GM21390 (cell line): Measurements from ENCODE around the gene RPL18A.
A peak's percentile ranks its signal among the peaks of the same experiment; 100 is the strongest.

Experiments
- ATAC-seq: cut with Tn5 transposase; IDR thresholded peaks from one replicate; pipeline ENCODE4 v1.9.1; 2021; ENCODE audit not compliant: unreplicated experiment

Gene RPL18A

DNA sequence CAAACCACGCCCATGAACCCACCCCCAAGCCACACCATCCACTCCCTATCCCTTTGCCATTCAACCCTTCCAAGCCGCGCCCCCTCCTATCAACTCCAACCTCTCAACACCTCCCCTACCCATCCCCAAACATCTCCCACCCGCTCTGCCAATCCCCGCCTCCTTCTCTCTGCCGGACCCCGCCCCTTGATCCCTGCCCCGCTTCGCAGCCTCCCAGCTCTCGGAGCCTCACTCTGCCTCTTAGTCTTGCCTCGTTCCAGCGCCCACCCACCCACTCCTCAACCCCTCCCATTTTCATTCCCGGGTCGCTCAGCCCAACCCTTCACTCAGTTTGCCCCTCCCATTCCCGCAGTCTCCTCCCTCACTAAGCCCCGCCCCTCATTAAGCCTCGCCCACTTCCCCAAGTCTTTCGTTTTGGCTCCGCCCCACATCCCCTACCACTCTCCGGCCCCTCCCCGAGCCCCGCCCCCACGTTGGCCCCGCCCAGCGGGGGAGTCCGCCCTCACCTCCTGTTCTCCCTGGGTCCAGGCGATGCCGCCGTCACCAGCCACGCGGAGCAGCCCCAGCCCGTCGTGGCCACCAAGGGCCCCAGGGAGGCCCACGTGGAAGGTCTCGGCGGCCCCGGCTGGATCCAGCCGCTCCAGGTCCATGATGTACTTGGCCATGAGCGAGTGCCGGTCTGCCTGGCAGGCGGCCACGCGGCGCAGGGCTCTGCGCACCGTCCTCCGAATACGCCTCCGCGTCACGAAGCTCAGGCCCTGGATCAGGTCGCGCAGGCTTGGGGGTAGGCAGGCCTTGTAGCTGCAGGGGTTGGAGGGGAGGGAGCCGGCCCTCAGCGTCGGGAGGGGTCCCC, 17.7 kb upstream of the RPL18A start:
- no peak for ATAC-seq

DNA sequence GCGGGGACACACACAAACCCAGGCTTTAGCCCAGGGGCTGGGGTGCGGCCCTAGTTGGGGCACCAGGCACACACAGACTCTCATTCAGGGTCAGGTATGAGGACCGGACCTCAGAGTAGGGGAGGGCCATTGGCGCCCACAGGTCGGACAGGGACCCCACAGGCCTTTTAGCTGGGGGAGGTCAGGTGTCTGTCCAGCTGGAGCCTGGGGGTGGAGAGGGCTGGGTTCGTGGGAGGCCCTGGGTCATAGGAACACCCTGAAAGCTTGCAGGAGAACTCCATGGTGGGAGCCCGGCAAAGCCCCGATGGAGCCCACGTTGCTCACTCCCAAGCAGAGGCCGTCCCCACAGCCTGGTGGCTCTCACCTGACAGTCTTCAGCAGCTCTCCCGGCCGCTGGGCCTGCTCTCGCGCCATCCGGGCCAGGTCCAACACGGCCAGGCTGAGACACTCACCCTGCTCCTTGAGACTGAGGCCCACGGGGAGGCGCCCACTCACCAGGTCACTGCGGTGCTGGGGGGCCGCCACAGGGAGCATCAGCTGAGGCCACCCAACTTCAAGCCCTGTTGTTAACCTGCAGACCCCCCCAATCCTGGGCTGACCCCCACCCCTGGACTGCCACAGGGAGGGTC, 16.9 kb upstream of the RPL18A start:
- no peak for ATAC-seq

- no peak for ATAC-seq
Observed at GRCh38 chr19:17843292-17843827, 16.4 kb upstream of the RPL18A start.

DNA sequence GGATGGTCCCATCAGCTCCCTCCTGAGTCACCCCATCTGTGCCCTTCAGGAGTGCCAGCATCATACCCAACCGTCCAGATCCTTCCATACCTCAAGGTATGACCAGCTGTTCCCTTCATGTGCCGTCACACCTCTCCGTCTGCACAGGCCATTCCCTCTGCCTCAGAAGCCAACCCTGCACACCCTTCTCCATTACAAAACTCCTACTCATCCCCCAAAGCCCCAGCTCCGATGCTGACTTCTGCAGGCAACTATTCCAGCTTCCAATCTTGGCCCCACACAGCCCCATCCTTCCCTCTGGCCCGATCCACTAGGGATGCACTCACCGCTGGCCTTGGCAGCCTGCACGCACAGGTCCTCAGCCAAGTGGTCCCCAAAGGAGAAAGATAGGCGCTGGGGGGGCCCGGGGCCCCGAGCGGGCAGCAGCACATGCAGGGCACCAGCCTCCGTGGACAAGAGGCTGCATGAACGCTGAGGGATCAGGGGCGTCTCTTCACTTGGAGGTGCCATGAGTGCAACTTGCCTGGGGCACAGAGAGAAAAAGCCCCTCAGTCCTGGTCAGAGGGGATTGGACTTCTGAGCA, 15.7 kb upstream of the RPL18A start:
- ATAC-seq: no peak

- no peak for ATAC-seq
Observed at GRCh38 chr19:17846146-17846545, 13.6 kb upstream of the RPL18A start.

DNA sequence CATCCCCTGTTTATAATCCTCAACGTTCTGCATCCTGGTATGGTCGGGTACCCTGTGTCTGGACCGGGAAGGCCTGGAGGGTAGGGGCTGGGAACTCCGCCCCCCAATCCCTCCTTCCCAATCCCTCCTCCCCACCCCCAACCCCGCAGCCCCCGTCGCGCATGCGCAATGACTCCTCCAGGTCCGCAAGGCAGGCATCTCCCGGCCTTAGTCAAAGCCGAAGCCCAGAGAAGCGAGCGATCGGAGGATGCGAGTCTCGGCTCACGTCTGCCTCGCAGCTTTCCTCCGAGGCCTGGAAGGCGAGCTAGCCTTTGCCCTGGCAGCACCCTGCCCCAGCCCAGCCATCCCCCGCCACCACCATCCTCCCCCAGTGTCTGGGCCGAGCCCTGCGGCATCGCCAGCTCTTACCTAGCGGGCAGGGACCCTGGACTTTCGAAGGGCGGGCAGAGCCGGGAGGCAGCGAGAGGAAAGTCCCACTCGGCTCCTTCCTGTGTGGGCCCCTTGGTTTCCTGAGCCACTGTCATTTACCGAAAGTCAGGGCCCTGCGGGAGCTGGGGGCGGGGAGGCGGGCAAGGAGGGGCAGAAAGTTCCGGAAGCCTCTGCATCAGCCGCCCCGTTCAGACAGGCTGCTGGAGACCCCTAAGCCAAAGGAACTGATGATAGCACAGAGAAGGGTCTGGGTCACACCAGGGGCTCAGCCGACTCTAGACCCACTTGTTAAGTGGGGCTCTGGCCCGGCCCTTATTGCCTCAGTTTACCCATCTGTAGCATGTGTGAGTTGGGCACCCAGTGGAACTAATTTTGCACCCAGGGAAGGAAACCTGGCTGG, 12.0 kb upstream of the RPL18A start, which contains the start of gene JAK3:
TSS of gene JAK3 (minus strand) at position 445 of the 829 bp plus-strand sequence. CDS start 3,565 bp downstream, outside the sequence.
- peak; percentile 53 for ATAC-seq

- no peak for ATAC-seq
Observed at GRCh38 chr19:17848595-17849292, 11.0 kb upstream of the RPL18A start.

GRCh38 chr19:17854061-17854460, 5.6 kb upstream of the RPL18A start:
- ATAC-seq: no peak

DNA sequence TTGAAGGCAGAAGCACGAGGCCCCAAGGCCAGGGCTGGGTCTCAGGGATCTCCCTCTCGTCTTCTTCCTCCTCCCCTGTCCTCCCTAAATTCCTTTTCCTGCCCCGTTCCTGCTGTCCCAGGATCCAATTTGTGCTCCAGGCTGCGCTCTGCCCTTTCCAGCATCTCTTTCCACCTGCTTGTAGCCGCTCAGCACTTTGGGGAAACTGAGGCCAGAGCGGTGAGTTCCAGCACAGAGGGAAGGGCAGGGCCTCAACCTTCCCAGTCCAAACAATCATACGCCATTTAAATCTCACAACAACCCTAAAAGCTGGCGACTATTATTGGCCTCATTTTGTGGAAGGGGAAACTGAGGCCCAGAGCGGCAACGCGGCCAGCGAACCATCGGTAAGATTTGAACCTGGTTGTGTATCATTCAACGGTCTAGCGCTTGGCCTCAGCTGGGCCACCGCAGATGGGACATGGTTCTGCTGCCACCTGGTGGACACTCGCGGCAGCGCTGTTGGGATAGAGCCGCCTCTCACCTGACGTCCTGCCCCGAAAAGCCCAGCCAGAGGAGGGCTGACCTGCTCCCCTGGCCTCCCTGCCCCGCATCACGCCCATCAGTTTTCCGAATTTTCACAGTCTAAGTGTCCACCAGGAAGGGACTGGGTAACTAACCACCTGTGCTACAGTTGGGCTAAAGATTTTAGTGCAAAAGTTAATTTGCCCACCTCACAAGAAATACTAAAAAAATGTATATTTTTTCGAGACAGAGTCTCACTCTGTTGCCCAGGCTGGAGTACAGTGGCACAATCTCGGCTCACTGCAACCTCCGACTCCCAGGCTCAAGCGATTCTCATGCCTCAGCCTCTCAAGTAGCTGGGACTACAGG, 4.2 kb upstream of the RPL18A start:
- no peak for ATAC-seq

DNA sequence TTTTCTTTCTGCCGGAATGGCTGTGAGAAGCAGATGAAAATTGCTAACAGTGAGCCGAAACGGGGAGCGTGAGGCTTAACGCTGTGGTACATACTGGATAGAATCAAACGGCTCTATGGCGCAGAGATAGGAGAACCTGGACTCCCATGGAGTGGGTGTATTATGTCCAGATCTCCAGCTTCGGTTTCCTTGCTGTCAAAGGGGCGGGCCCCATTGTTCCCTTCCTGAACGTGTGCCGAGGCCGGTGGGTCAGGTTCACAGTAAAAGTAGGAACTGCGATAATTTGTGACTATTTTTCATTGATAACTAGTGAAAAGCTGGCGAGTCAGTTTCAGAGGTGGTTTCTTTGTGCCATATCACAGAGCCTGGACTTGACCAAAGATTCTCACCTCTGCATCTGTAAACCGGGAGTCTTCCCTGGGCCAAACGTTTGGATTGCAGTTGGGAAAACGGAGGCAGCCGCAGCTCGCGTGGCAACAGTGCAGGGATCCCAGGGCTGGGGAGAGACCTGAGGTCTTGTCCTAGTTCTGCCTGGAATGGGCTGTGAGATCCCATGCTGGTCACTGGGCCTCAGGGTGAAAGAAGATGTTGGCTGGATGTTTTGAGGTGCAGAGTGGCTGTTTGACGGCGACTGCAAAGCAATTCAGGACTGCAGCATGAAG, 752 bp downstream of the RPL18A start:
- no peak for ATAC-seq

GRCh38 chr19:17860993-17861360, 1.3 kb downstream of the RPL18A start:
- ATAC-seq: no peak

DNA sequence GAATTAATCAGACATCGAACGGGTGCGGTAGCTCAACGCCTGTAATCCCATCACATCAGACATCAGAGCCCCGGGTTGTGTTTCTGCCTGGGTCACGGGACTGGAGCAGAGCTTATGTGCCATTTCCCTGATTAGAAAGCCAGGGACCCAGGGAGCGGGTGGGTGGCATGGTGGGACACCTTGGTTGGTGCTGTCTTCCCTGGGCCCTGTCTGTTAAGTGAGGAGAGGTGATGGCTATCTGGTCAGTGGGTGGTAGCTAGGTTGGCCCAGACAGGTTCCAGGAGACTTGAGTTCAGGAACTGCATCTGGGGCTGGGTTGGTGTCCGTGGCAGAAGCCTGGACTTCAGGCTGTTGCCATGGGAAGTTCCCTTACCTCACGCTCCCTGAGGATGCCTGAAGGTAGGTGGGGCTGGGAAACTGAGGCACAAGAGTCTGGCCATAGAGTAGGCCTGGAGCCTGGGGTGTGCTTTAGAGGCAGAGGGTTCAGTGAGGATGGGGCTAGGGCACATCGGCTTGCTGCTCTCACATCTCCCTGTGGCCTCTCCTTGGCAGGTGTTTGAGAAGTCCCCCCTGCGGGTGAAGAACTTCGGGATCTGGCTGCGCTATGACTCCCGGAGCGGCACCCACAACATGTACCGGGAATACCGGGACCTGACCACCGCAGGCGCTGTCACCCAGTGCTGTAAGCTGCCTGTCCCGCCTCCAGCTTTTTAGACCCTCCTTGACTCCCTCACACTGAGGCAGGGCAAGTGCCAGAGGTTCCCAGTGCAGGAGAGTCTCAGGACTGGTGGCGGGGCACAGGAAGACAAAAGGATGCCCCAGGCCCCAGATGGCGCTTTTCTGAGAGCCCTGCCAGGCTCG, 2.1 kb downstream of the RPL18A start:
- ATAC-seq: no peak

- no peak for ATAC-seq
Observed at GRCh38 chr19:17862711-17863519, 3.2 kb downstream of the RPL18A start.

DNA sequence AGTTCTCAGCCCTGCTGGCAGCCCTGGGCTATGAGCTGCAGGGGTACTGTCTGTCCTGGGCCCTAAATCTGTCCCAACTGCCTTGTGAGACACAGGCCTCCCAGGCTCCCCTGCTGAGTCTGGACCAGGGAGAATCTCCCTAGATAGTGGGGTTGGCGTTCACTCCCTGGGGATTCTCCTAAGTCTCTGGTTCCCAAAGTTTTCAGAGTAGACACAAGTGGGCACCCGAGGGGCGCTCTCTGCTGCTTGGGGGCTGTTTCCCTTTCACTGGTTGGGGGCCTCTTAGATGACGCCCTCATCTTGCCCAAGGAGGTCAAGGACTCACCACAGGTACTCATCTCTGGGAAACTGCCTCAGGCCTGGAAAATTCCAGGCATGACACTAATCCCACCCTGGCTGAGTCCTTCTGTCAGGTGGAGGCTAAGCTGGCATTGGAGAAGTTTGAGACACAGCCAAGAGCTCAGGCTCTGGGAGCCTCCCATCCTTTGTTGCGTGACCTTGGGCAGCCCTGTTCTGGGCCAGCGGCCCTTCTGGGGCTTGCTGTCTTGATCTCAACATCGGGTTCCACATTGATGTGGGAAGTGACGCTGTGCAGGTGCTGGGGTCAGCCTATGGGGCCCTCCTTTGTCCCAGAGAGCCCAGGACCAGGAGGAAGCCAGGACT, 3.9 kb downstream of the RPL18A start:
- no peak for ATAC-seq

GRCh38 chr19:17865364-17866311, 5.9 kb downstream of the RPL18A start:
- ATAC-seq: no peak
